Camera-type eye (tissue), 1 donor: Measurements from ENCODE around the gene GNG10. TPM values are rescaled to one million over a fixed set of nuclear protein-coding genes. Genes with fewer than 3 reads are reported as not detected.

Experiments used
- total RNA-seq: library from RNA; depleted of rRNA; stranded (reverse); fragments of >200 nt; gene quantifications from one replicate; pipeline ENCODE4 v1.2.3, GENCODE V29; 2014

The GNG10 gene
- 49.9 TPM for total RNA-seq

GRCh38 chr9:111661150-111661801 lies at the start of gene GNG10:
Gene GNG10 (plus strand): TSS chr9:111661605. CDS start chr9:111661635, 30 bp downstream.

GRCh38 chr9:111631214-111631971 lies 30.0 kb upstream of the GNG10 start, which contains the start of gene DNAJC25:
Gene DNAJC25 (plus strand): TSS chr9:111631334. CDS start chr9:111631408, 74 bp downstream.

Other genes with a start within 250 kb of the GNG10 start
- 83.8 TPM for gene ECPAS, start 177.2 kb upstream of the GNG10 start, total RNA-seq
- gene ZNF483, start 136.4 kb upstream of the GNG10 start, total RNA-seq, result 52.1 TPM
- gene PTGR1, start 62.0 kb upstream of the GNG10 start, total RNA-seq, result 44.8 TPM
- 11.8 TPM for gene DNAJC25, start 30.3 kb upstream of the GNG10 start, total RNA-seq
- not detected for gene SHOC1, start 133.3 kb downstream of the GNG10 start, total RNA-seq
- gene UGCG, start 235.2 kb downstream of the GNG10 start, total RNA-seq, result 78.5 TPM